DOHH2 (cell line): Measurements from ENCODE around the gene ZNF124.

ENCODE experiments used
- H3F3A ChIP-seq: fragments of 200-600 bp; sonication (generic), shearing (Covaris generic); 2 replicates; pipeline ENCODE4 v1.6.0; 2016; ENCODE audit warnings: antibody characterized with exemption, mild to moderate bottlenecking; ENCODE audit not compliant: control insufficient read depth, insufficient read depth
- H3K27ac ChIP-seq: fragments of 200-600 bp; sonication (generic); 2 replicates; pipeline ENCODE4 v1.5.1; 2014; ENCODE audit warnings: low read depth, mild to moderate bottlenecking, low read length, moderate library complexity
- H3K27me3 ChIP-seq: fragments of 200-600 bp; sonication (generic); 2 replicates; pipeline ENCODE4 v1.6.1; 2014; ENCODE audit warnings: mild to moderate bottlenecking, low read length, mixed read lengths; ENCODE audit not compliant: control insufficient read depth
- H3K36me3 ChIP-seq: fragments of 200-600 bp; sonication (generic); 2 replicates; pipeline ENCODE4 v1.6.1; 2014; ENCODE audit warnings: mild to moderate bottlenecking, low read length, moderate library complexity, mixed read lengths; ENCODE audit not compliant: control insufficient read depth
- H3K4me1 ChIP-seq: fragments of 200-600 bp; sonication (generic); 2 replicates; pipeline ENCODE4 v1.6.1; 2014; ENCODE audit warnings: mild to moderate bottlenecking, low read length, mixed read lengths; ENCODE audit not compliant: control insufficient read depth
- H3K4me2 ChIP-seq: fragments of 200-600 bp; sonication (generic); 2 replicates; pipeline ENCODE4 v1.6.0; 2014; ENCODE audit warnings: mild to moderate bottlenecking, low read length, moderate library complexity
- H3K4me3 ChIP-seq: fragments of 200-600 bp; sonication (generic); 2 replicates; pipeline ENCODE4 v1.5.1; 2014; ENCODE audit warnings: mild to moderate bottlenecking, low read length, mixed read lengths
- H3K79me2 ChIP-seq: fragments of 200-600 bp; sonication (generic); 2 replicates; pipeline ENCODE4 v1.6.1; 2014; ENCODE audit warnings: mild to moderate bottlenecking, low read length, mixed read lengths; ENCODE audit not compliant: control insufficient read depth
- H3K9me2 ChIP-seq: fragments of 200-600 bp; sonication (generic); replicated peaks from 2 replicates; pipeline ENCODE4 v1.6.1; 2014; ENCODE audit warnings: mild to moderate bottlenecking, low read length, mixed read lengths; ENCODE audit not compliant: control insufficient read depth
- H3K9me3 ChIP-seq: fragments of 200-600 bp; sonication (generic); 2 replicates; pipeline ENCODE4 v1.6.1; 2014; ENCODE audit warnings: antibody characterized with exemption, low read length, mixed read lengths; ENCODE audit not compliant: control insufficient read depth, insufficient read depth
- H4K20me1 ChIP-seq: fragments of 200-600 bp; sonication (generic); 2 replicates; pipeline ENCODE4 v1.6.0; 2014; ENCODE audit warnings: low read depth, mild to moderate bottlenecking, antibody characterized with exemption, low read length, moderate library complexity; ENCODE audit not compliant: control insufficient read depth, insufficient read depth
- EZH2phosphoT487 ChIP-seq: fragments of 200-600 bp; sonication (generic); IDR thresholded peaks from 2 replicates; pipeline ENCODE4 v1.6.1; 2017; ENCODE audit warnings: borderline replicate concordance, mild to moderate bottlenecking, antibody characterized with exemption, low read length, moderate library complexity, mixed read lengths
- TF ChIP-seq, protein P1 (sequence below): fragments of 200-600 bp; sonication (generic); IDR thresholded peaks from one replicate; pipeline ENCODE4 v1.5.1; 2014; ENCODE audit warnings: antibody characterized with exemption, mild to moderate bottlenecking, low read depth, low read length; ENCODE audit not compliant: poor library complexity, severe bottlenecking

The ZNF124 gene

DNA sequence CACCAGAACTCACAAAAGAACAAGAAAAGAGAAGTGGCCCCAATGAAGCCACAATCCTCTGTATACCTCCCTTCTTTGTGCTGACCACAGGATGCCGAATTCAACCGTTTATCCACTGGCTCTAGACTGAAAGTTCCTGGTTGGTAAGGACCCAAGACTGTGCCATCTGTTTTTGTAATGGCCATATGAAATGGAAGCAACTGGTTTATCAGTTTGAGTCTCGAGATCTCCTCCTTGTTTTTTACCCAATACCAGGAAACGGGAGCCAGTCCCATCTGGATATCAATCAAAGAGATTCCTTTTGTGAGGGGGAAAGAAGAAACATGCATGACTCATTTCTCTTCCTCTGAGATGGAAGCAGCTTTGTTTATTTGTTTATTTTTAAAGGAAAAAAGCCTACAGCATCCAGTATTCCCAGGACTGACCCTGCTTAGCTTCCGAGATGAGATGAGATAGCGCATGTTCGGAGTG, 32.4 kb upstream of the ZNF124 start:
- no peaks in the 10 kb centered on the region for H3K9me2 ChIP-seq
- no peak overlapping the region for H3K4me2 ChIP-seq
- peaks cover 79% of the 10 kb centered on the region for H3K36me3 ChIP-seq
- peaks cover 4% of the 10 kb centered on the region; the same call in 1 of the 2 replicates for H4K20me1 ChIP-seq
- H3K79me2 ChIP-seq = peaks cover 85% of the 10 kb centered on the region
- no peaks in the 10 kb centered on the region for H3K27me3 ChIP-seq
- H3K4me1 ChIP-seq = peaks cover 15% of the 10 kb centered on the region
- H3F3A ChIP-seq = no peaks in the 10 kb centered on the region
- no peak overlapping the region for H3K27ac ChIP-seq
- TF ChIP-seq, protein P1, sequence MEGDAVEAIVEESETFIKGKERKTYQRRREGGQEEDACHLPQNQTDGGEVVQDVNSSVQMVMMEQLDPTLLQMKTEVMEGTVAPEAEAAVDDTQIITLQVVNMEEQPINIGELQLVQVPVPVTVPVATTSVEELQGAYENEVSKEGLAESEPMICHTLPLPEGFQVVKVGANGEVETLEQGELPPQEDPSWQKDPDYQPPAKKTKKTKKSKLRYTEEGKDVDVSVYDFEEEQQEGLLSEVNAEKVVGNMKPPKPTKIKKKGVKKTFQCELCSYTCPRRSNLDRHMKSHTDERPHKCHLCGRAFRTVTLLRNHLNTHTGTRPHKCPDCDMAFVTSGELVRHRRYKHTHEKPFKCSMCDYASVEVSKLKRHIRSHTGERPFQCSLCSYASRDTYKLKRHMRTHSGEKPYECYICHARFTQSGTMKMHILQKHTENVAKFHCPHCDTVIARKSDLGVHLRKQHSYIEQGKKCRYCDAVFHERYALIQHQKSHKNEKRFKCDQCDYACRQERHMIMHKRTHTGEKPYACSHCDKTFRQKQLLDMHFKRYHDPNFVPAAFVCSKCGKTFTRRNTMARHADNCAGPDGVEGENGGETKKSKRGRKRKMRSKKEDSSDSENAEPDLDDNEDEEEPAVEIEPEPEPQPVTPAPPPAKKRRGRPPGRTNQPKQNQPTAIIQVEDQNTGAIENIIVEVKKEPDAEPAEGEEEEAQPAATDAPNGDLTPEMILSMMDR = no peak
- TF ChIP-seq EZH2phosphoT487 = no peak
- H3K9me3 ChIP-seq = no peaks in the 10 kb centered on the region
- no peak overlapping the region for H3K4me3 ChIP-seq

DNA sequence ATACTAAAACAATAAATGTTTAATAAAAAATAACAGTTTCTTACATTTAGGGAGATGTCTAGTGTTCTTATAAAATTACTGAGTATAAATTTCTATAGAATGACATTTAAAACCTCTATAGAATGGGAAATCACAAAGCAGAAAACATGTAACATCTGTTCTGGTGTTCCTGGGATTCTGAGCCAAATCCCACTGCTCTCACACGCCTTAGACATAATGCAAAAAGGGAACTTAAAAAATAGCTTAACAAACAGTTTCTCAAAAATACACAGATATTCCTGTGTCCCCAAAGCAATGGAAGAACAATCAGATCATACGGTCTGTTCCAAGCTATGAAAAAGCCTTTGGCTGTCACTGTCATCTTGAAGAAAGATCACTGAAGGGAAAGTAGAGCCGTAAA, 27.0 kb upstream of the ZNF124 start:
- Histone ChIP-seq H3K4me1 (no peaks in the 10 kb centered on the region), H4K20me1 (no peaks in the 10 kb centered on the region), H3F3A (no peaks in the 10 kb centered on the region; the same call in 1 of the 2 replicates), H3K36me3 (peaks cover 87% of the 10 kb centered on the region), H3K4me2 (no peak overlapping the region), H3K79me2 (peaks cover 30% of the 10 kb centered on the region), H3K27me3 (no peaks in the 10 kb centered on the region), H3K9me3 (peaks cover 11% of the 10 kb centered on the region), H3K4me3 (no peak overlapping the region), H3K9me2 (no peaks in the 10 kb centered on the region), H3K27ac (no peak overlapping the region)
- TF ChIP-seq, protein P1 = no peak
- TF ChIP-seq EZH2phosphoT487 = no peak

DNA sequence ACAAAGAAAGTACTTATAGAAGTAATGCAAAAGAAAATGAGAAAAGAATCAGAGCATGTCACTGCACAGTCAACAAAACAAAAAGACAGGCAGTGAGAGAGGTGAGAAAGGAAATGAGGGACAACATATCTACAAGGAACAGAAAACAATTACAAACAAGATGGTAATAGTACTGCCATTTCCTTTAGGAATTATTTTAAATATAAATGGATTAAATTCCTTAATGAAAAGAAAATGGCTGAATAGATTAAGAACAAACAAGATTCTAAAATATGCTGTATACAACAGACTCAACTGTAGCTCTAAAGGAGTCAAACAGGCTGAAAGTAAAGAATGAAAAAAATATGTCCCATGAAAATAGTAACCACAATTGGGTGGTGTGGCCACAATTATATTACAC, 22.1 kb upstream of the ZNF124 start:
- Histone ChIP-seq H3K4me2 (no peak overlapping the region), H3K4me1 (no peaks in the 10 kb centered on the region), H3K9me3 (peaks cover 37% of the 10 kb centered on the region), H3F3A (no peaks in the 10 kb centered on the region; the same call in 1 of the 2 replicates), H3K27ac (no peak overlapping the region), H4K20me1 (no peaks in the 10 kb centered on the region), H3K9me2 (no peaks in the 10 kb centered on the region), H3K27me3 (no peaks in the 10 kb centered on the region), H3K79me2 (no peaks in the 10 kb centered on the region), H3K36me3 (peaks cover 81% of the 10 kb centered on the region), H3K4me3 (no peak overlapping the region)
- TF ChIP-seq, protein P1 = no peak
- no peak for TF ChIP-seq EZH2phosphoT487
